ENCODE results near the gene APOC3. TPM values are rescaled to one million over a fixed set of nuclear protein-coding genes. Genes with fewer than 3 reads are reported as not detected.

The APOC3 gene
- total RNA-seq, 1 experiment from 2014 or later = 128 TPM

GRCh38 chr11:116842909-116843308 lies 13.2 kb downstream of the APOC3 start:
- H3K27me3 Mint-ChIP-seq (ENCODE audit: insufficient read depth, unreplicated experiment) = no peaks in the 10 kb centered on the region
- Histone ChIP-seq H3K36me3 (ENCODE audit: control insufficient read depth, insufficient read depth, low read length) (peaks cover 11% of the 10 kb centered on the region), H3K4me1 (peaks cover 61% of the 10 kb centered on the region), H3K27me3 (replicated peaks; ENCODE audit: control insufficient read depth, insufficient read depth, low read length) (no peaks in the 10 kb centered on the region), H3K9me3 (no peaks in the 10 kb centered on the region), H3K4me3 (ENCODE audit: low read depth, low read length) (no peak overlapping the region)
- intact Hi-C loops (cut with micrococcal nuclease; ENCODE audit: unreplicated experiment) = loop anchor here (2.0 kb wide), 2 partner anchors 14 to 34 kb away; partner anchors contain the start of gene APOC3
- CTCF ChIA-PET = interaction anchor here (1.0 to 1.4 kb wide), 4 partner anchors 14 to 55 kb away, joined by 3 to 15 read pairs (median 5); partner anchors contain the start of genes APOA5, APOC3 and ZPR1
- H3K9me3 Mint-ChIP-seq (ENCODE audit: unreplicated experiment) = no peaks in the 10 kb centered on the region
- BruUV-seq (replicated peaks) = no TSS peak
- DNase-seq = peak; percentile 79 to 95
- no peak for TF ChIP-seq CTCF (IDR thresholded peaks at IDR 0.05; ENCODE audit: insufficient read depth in 1 of 2, low read depth in 1 of 2, low read length in 1 of 2, severe bottlenecking in 1 of 2, unreplicated experiment in 1 of 2)
- H3K27ac Mint-ChIP-seq (ENCODE audit: unreplicated experiment) = peak overlapping the region; percentile 93
- POLR2A ChIA-PET = interaction anchor here (0.9 to 1.1 kb wide), 3 partner anchors 35 to 255 kb away, joined by 3 to 6 read pairs (median 3); partner anchors contain the start of genes SIK3 and ZPR1
- H3K4me3 Mint-ChIP-seq (ENCODE audit: unreplicated experiment) = peak overlapping the region; percentile 50
- peaks cover 53% of the 10 kb centered on the region for H3K36me3 Mint-ChIP-seq (ENCODE audit: insufficient read depth, unreplicated experiment)
- peaks cover 45% of the 10 kb centered on the region for H3K4me1 Mint-ChIP-seq (ENCODE audit: low read depth, unreplicated experiment)

- Histone ChIP-seq H3K4me3 (ENCODE audit: low read depth, low read length) (no peak overlapping the region), H3K4me1 (peaks cover 53% of the 10 kb centered on the region), H3K36me3 (ENCODE audit: control insufficient read depth, insufficient read depth, low read length) (peaks cover 11% of the 10 kb centered on the region), H3K9me3 (no peaks in the 10 kb centered on the region), H3K27me3 (replicated peaks; ENCODE audit: control insufficient read depth, insufficient read depth, low read length) (no peaks in the 10 kb centered on the region)
- no peak overlapping the region for H3K4me3 Mint-ChIP-seq (ENCODE audit: unreplicated experiment)
- no peaks in the 10 kb centered on the region for H3K9me3 Mint-ChIP-seq (ENCODE audit: unreplicated experiment)
- CTCF ChIA-PET = interaction anchor here (1.2 to 1.4 kb wide), 2 partner anchors 53 to 56 kb away, joined by 6 to 15 read pairs; partner anchors contain the start of genes APOA5 and ZPR1
- H3K36me3 Mint-ChIP-seq (ENCODE audit: insufficient read depth, unreplicated experiment) = peaks cover 53% of the 10 kb centered on the region
- no peak for TF ChIP-seq CTCF (IDR thresholded peaks at IDR 0.05; ENCODE audit: insufficient read depth in 1 of 2, low read depth in 1 of 2, low read length in 1 of 2, severe bottlenecking in 1 of 2, unreplicated experiment in 1 of 2)
- POLR2A ChIA-PET = interaction anchor here (1.1 kb wide), 1 partner anchor 56 kb away, joined by 6 read pairs; the partner anchor contains the start of gene ZPR1
- intact Hi-C loops (cut with micrococcal nuclease; ENCODE audit: unreplicated experiment) = loop anchor here (2.0 kb wide), 2 partner anchors 15 to 33 kb away; partner anchors contain the start of gene APOC3
- no TSS peak for BruUV-seq (replicated peaks)
- peak overlapping the region; percentile 93 for H3K27ac Mint-ChIP-seq (ENCODE audit: unreplicated experiment)
- H3K4me1 Mint-ChIP-seq (ENCODE audit: low read depth, unreplicated experiment) = peaks cover 37% of the 10 kb centered on the region
- no peaks in the 10 kb centered on the region for H3K27me3 Mint-ChIP-seq (ENCODE audit: insufficient read depth, unreplicated experiment)
- no peak for DNase-seq
Measured at GRCh38 chr11:116843661-116844060, 14.0 kb downstream of the APOC3 start.

- Mint-ChIP-seq H3K4me1 (ENCODE audit: low read depth, unreplicated experiment) (peaks cover 32% of the 10 kb centered on the region), H3K27me3 (ENCODE audit: insufficient read depth, unreplicated experiment) (no peaks in the 10 kb centered on the region), H3K4me3 (ENCODE audit: unreplicated experiment) (no peak overlapping the region), H3K9me3 (ENCODE audit: unreplicated experiment) (no peaks in the 10 kb centered on the region), H3K36me3 (ENCODE audit: insufficient read depth, unreplicated experiment) (peaks cover 53% of the 10 kb centered on the region), H3K27ac (ENCODE audit: unreplicated experiment) (peak overlapping the region; percentile 1)
- ChIA-PET POLR2A (no interaction called here), CTCF (no interaction called here)
- intact Hi-C loops (cut with micrococcal nuclease; ENCODE audit: unreplicated experiment) = no loop called here
- TF ChIP-seq CTCF (IDR thresholded peaks at IDR 0.05; ENCODE audit: insufficient read depth in 1 of 2, low read depth in 1 of 2, low read length in 1 of 2, severe bottlenecking in 1 of 2, unreplicated experiment in 1 of 2) = no peak
- Histone ChIP-seq H3K9me3 (no peaks in the 10 kb centered on the region), H3K4me1 (peaks cover 42% of the 10 kb centered on the region), H3K36me3 (ENCODE audit: control insufficient read depth, insufficient read depth, low read length) (peaks cover 11% of the 10 kb centered on the region), H3K4me3 (ENCODE audit: low read depth, low read length) (no peak overlapping the region), H3K27me3 (replicated peaks; ENCODE audit: control insufficient read depth, insufficient read depth, low read length) (no peaks in the 10 kb centered on the region)
- no peak for DNase-seq
- no TSS peak for BruUV-seq (replicated peaks)
Measured at GRCh38 chr11:116844722-116845121, 15.0 kb downstream of the APOC3 start.

Measured in Caco-2 (cell line).